IPS-NIHi7 (cell line): ENCODE measurements around the gene STMN3.

ENCODE experiments used
- DNase-seq: peaks from one replicate; pipeline ENCODE4 v3.0.0; 2012; ENCODE audit warnings: mixed read lengths; ENCODE audit errors: extremely low spot score

Gene STMN3

GRCh38 chr20:63692436-63693082 is 39.3 kb upstream of the STMN3 start:
- DNase-seq = no peak

DNA sequence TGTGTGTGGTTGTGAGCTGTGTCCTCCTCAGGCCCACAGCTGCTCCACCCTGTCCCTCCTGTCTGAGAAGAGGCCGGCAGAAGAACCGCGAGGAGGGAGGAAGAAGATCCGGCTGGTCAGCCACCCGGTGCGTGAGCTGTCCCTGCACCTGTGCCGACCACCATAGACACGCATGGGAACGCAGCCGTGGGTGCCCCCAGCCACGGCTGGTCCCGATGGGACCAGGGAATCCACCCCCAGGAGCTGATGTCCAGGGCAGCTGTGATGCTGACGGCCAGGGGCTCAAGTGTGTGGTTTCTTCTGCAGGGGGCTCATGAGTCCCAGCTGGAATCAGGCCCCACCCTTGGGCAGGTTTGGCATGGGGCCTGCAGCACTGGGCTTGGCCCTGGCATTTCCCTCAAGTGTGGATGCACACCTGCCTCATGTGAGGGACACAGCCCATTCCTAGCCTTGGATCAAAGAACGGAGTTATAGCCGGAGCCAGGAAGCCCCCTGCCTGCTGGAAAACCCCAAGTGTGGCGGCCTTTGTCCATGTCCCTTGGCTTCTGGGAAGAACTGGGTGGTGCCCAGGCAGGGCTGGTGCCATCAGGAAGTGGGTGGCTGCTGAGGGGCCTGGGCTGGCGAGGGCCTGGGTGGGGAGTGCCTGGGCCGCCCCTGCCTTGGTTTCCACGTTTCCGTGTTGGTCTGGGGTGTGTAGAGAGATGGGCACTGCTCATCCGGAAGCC is 38.6 kb upstream of the STMN3 start:
- DNase-seq = no peak

DNA sequence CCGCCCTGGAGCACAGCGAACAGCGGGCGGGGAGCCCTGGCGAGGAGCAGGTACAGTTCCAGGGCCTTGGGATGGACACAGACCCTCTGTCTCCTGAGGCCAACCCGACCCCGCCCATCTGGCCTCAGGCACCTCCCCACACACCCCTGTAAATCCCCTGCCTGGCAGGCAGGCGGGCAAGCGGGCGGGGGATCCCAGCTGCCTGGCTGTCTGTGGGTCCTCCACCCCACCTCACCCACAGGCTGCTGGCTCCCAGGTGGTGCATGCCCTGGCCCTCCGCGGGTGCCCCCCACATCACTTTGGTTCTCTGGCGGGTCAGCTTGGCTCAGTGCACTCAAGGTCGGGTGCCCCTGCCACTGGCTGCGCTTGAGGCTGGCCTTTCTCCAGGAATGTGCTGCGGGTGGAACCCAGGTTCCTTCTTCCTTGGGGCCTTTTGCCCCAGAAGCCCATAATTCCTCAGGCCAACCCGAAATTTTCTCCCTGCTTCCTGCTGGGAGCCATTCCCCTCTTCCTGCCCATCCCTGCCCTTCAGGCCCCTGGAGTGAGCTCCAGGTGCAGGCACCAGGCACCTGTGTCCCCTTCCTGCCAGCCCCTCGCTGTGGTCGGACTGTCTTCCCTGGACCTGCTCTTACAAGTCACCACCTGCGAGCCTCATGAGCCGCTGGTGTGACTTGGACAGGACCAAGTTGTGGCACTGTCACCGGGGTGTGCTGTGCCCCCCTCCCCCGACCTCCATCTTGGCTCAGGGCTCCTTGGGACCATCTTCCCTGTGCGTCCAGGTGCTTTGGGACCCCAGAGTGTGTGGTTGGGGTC is 37.9 kb upstream of the STMN3 start:
- DNase-seq = no peak

- no peak for DNase-seq
Measured at GRCh38 chr20:63690003-63690897, 37.0 kb upstream of the STMN3 start.

- no peak for DNase-seq
Measured at GRCh38 chr20:63689046-63690002, 36.1 kb upstream of the STMN3 start.

GRCh38 chr20:63688228-63689045 is 35.2 kb upstream of the STMN3 start:
- no peak for DNase-seq

DNA sequence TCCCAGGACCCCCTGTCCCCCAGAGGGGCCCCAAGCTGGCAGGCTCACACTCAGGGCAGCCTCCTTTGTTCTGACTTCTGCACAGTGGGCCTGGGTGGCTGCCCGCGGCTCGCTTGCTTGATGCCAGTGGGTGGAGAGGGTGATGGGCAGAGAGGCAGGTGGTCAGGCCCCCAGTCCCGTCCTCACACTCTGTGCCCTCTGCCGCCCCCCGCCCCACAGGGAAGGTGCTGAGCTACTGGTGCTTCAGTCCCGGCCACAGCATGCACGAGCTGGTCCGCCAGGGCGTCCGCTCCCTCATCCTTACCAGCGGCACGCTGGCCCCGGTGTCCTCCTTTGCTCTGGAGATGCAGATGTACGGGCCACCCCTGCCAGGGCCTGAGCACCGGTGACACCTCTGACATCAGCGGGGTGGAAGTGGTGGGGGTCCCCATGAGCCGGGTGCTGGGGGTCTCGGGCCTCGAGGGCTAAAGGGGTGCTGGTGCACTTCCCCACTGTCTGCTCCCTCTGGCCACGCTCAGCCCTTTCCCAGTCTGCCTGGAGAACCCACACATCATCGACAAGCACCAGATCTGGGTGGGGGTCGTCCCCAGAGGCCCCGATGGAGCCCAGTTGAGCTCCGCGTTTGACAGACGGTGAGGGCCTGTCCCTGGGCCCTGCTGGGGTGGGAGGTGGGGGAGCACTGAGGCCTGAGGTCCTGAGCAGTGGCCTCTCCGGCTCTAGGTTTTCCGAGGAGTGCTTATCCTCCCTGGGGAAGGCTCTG is 34.4 kb upstream of the STMN3 start:
- DNase-seq = no peak

DNA sequence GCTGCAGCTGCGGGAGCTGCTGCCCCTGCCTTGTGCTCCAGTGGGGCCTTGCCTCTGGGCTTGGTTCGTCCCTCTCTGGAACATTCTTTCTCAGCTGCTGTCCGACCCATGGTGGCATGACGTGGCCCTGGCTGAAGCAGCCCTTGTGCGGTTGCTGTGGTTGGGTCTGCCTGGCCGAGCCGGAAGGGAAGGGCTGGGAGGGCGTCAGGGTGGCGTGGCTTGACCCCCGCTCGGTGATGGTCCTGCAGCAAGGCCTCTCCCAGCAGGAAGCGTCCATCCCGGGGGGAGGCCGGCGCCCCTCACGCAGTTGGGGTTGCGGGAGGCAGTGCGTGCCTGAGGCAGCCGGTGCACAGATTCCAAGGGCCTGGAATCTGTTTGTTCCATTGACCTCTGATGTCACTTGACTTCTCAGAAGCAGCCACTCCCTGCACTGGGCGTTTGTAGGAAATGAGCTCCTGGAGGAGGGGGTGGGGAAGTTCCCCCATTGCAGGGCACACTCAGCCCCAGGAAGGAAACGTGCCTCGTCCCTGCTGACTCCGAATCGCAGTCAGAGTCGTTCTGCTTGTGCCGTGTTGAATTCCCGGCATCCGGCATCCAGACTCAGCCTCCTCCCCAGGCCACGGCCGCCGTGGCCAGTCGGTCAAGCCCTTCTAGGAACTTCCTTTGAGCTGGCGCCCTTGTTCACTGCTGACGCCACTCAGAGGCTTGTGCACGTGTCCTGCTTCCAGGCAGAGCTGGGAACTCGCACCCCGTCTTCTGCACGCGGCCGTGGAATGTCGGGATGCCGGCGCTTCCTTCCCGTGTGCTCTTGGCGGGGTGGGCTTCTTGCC is 33.5 kb upstream of the STMN3 start:
- DNase-seq = no peak

GRCh38 chr20:63686094-63686491 is 32.9 kb upstream of the STMN3 start:
- DNase-seq = no peak

- no peak for DNase-seq
Measured at GRCh38 chr20:63685269-63686026, 32.2 kb upstream of the STMN3 start.

GRCh38 chr20:63682384-63683139 is 29.3 kb upstream of the STMN3 start:
- DNase-seq = peak; percentile 46

DNA sequence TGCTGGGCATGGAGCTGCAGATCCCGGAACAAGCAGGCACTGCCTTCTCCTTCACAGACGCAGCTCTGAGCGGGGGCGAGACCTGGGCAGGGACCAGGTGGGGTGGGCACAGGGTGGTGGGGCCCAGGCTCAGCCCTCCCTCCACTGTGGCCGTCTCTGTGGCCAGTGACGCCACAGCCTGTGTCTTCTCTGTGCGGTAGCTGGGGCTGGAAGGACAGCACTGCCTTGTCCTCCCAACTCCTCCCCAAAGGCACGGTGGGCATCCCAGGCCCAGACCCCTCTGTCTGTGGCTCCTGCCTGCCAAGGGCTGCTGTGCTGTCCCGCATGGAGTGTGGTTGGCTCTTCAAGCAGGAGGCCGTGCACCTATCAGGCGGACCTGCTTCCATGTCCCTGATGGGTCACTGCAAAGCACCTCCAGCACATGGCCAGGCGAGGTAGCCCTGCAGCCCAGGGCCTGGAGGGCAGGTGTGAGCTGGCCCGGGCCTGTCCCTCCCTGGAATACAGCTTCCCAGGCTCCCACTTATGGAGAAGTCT is 28.5 kb upstream of the STMN3 start:
- no peak for DNase-seq

GRCh38 chr20:63680857-63681608 is 27.8 kb upstream of the STMN3 start:
- DNase-seq = no peak

DNA sequence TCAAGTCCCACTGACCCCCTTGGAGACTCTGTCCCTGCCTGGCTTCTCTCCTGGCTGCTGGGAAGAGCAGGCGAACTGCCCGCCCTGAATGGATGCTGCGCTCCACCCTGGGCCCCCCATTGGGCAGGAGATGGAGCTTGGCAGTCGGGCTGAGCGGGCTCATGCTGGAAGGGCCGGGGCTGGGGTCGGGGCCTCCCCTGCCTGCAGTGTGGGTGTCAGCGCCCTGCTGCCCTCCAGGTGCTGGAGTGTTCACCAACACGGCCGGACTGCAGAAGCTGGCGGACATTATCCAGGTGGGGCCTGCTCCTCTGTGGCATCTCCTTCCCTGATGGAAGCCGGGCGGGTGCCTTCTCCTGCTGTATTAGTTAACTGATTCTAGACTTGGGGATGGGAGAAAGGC is 27.2 kb upstream of the STMN3 start:
- DNase-seq = no peak

DNA sequence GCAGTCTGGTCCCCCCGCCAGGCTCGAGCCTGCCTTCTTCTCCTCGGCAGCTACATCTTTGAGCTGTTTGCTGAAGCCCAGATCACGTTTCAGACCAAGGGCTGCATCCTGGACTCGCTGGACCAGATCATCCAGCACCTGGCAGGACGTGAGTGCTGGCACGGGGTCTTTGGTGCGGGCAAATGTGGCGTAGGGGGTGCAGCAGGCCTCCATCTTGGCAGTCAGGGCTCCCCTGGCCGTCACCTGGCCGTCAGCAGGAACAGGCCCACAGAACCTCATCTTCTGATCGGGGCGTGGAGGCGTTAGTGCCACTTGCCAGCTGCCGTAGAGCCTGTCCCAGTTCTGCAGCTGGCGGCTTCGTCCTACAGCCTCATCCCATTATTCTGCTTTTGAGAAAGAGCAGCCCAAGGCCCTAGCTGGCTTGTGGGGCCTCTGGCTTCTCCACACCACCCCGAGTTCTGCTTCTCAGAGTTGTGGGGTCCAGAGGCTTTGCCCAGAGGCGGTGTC is 26.6 kb upstream of the STMN3 start:
- no peak for DNase-seq
